ENCODE results near the gene PRRT3.
A peak's percentile ranks its signal among the peaks of the same experiment; 100 is the strongest.
"Not testable (repeated sequence)": the region's sequence is repeated elsewhere in the genome, so short reads cannot be mapped to it uniquely, and the experiment has no call there.

Gene PRRT3

GRCh38 chr3:9942934-9943690, 9.1 kb downstream of the PRRT3 start:
- Histone ChIP-seq H3K9ac (ENCODE audit: low read length) (no peak overlapping the region), H3K4me3 (ENCODE audit: low read length) (no peak overlapping the region), H3K4me1 (ENCODE audit: control insufficient read depth, insufficient read depth, low read length) (no peaks in the 10 kb centered on the region), H3K36me3 (ENCODE audit: control insufficient read depth, insufficient read depth, low read length) (peaks cover 7% of the 10 kb centered on the region), H3K27ac (ENCODE audit: low read depth, low read length) (no peak overlapping the region), H3K27me3 (ENCODE audit: control insufficient read depth, insufficient read depth, low read length) (no peaks in the 10 kb centered on the region)

GRCh38 chr3:9942164-9942563, 10.0 kb downstream of the PRRT3 start:
- Histone ChIP-seq H3K9ac (ENCODE audit: low read length) (no peak overlapping the region), H3K4me1 (ENCODE audit: control insufficient read depth, insufficient read depth, low read length) (no peaks in the 10 kb centered on the region), H3K36me3 (ENCODE audit: control insufficient read depth, insufficient read depth, low read length) (peaks cover 10% of the 10 kb centered on the region), H3K4me3 (ENCODE audit: low read length) (no peak overlapping the region), H3K27me3 (ENCODE audit: control insufficient read depth, insufficient read depth, low read length) (no peaks in the 10 kb centered on the region), H3K27ac (ENCODE audit: low read depth, low read length) (no peak overlapping the region)

- Histone ChIP-seq H3K36me3 (ENCODE audit: control insufficient read depth, insufficient read depth, low read length) (peaks cover 10% of the 10 kb centered on the region), H3K4me3 (ENCODE audit: low read length) (no peak overlapping the region), H3K27ac (ENCODE audit: low read depth, low read length) (no peak overlapping the region), H3K4me1 (ENCODE audit: control insufficient read depth, insufficient read depth, low read length) (no peaks in the 10 kb centered on the region), H3K9ac (ENCODE audit: low read length) (no peak overlapping the region), H3K27me3 (ENCODE audit: control insufficient read depth, insufficient read depth, low read length) (no peaks in the 10 kb centered on the region)
These were observed 11.5 kb downstream of the PRRT3 start for GRCh38 chr3:9940746-9941145.

GRCh38 chr3:9939906-9940305, 12.3 kb downstream of the PRRT3 start:
- not testable (repeated sequence) for H3K27me3 ChIP-seq (ENCODE audit: control insufficient read depth, insufficient read depth, low read length); H3K4me1 ChIP-seq (ENCODE audit: control insufficient read depth, insufficient read depth, low read length); H3K4me3 ChIP-seq (ENCODE audit: low read length); H3K27ac ChIP-seq (ENCODE audit: low read depth, low read length); H3K36me3 ChIP-seq (ENCODE audit: control insufficient read depth, insufficient read depth, low read length); H3K9ac ChIP-seq (ENCODE audit: low read length)

- peaks cover 13% of the 10 kb centered on the region for H3K4me1 ChIP-seq (ENCODE audit: control insufficient read depth, insufficient read depth, low read length)
- no peak overlapping the region for H3K9ac ChIP-seq (ENCODE audit: low read length)
These were observed 13.2 kb downstream of the PRRT3 start for GRCh38 chr3:9938966-9939365.

GRCh38 chr3:9937486-9938238, 14.5 kb downstream of the PRRT3 start:
- H3K4me1 ChIP-seq (ENCODE audit: control insufficient read depth, insufficient read depth, low read length) = peaks cover 16% of the 10 kb centered on the region
- H3K27me3 ChIP-seq (ENCODE audit: control insufficient read depth, insufficient read depth, low read length) = no peaks in the 10 kb centered on the region
- no peak overlapping the region for H3K4me3 ChIP-seq (ENCODE audit: low read length)
- H3K9ac ChIP-seq (ENCODE audit: low read length) = no peak overlapping the region
- H3K27ac ChIP-seq (ENCODE audit: low read depth, low read length) = no peak overlapping the region
- peaks cover 7% of the 10 kb centered on the region for H3K36me3 ChIP-seq (ENCODE audit: control insufficient read depth, insufficient read depth, low read length)

More at GRCh38 chr3:9938966-9939365, 13.2 kb downstream of the PRRT3 start:
- no peaks in the 10 kb centered on the region for H3K27me3 ChIP-seq (ENCODE audit: control insufficient read depth, insufficient read depth, low read length)
- peaks cover 10% of the 10 kb centered on the region for H3K36me3 ChIP-seq (ENCODE audit: control insufficient read depth, insufficient read depth, low read length)
- no peak overlapping the region for H3K4me3 ChIP-seq (ENCODE audit: low read length)
- no peak overlapping the region for H3K27ac ChIP-seq (ENCODE audit: low read depth, low read length)

GRCh38 chr3:9935966-9936510, 16.2 kb downstream of the PRRT3 start:
- H3K27me3 ChIP-seq (ENCODE audit: control insufficient read depth, insufficient read depth, low read length) = no peaks in the 10 kb centered on the region
- H3K27ac ChIP-seq (ENCODE audit: low read depth, low read length) = no peak overlapping the region
- H3K4me3 ChIP-seq (ENCODE audit: low read length) = no peak overlapping the region
- H3K4me1 ChIP-seq (ENCODE audit: control insufficient read depth, insufficient read depth, low read length) = peaks cover 16% of the 10 kb centered on the region
- H3K9ac ChIP-seq (ENCODE audit: low read length) = no peak overlapping the region
- H3K36me3 ChIP-seq (ENCODE audit: control insufficient read depth, insufficient read depth, low read length) = peaks cover 5% of the 10 kb centered on the region

- no peaks in the 10 kb centered on the region for H3K27me3 ChIP-seq (ENCODE audit: control insufficient read depth, insufficient read depth, low read length)
- H3K36me3 ChIP-seq (ENCODE audit: control insufficient read depth, insufficient read depth, low read length) = peaks cover 3% of the 10 kb centered on the region
- no peak overlapping the region for H3K9ac ChIP-seq (ENCODE audit: low read length)
- peaks cover 16% of the 10 kb centered on the region for H3K4me1 ChIP-seq (ENCODE audit: control insufficient read depth, insufficient read depth, low read length)
- H3K4me3 ChIP-seq (ENCODE audit: low read length) = peak overlapping the region; percentile 89
- no peak overlapping the region for H3K27ac ChIP-seq (ENCODE audit: low read depth, low read length)
These were observed 17.2 kb downstream of the PRRT3 start for GRCh38 chr3:9934993-9935392.

GRCh38 chr3:9934235-9934621, 18.0 kb downstream of the PRRT3 start:
- H3K36me3 ChIP-seq (ENCODE audit: control insufficient read depth, insufficient read depth, low read length) = peaks cover 3% of the 10 kb centered on the region
- H3K27ac ChIP-seq (ENCODE audit: low read depth, low read length) = peak overlapping the region; percentile 96
- H3K4me1 ChIP-seq (ENCODE audit: control insufficient read depth, insufficient read depth, low read length) = peaks cover 16% of the 10 kb centered on the region

GRCh38 chr3:9933561-9934234, 18.5 kb downstream of the PRRT3 start, which contains the start of gene CRELD1:
Gene CRELD1 (plus strand): TSS chr3:9933834. CDS start chr3:9934439, 605 bp downstream.
- peaks cover 16% of the 10 kb centered on the region for H3K4me1 ChIP-seq (ENCODE audit: control insufficient read depth, insufficient read depth, low read length)
- peak within 1 kb of the TSS; percentile 76 for H3K9ac ChIP-seq (ENCODE audit: low read length)
- peak within 1 kb of the TSS; percentile 89 for H3K4me3 ChIP-seq (ENCODE audit: low read length)
- peak within 1 kb of the TSS; percentile 96 for H3K27ac ChIP-seq (ENCODE audit: low read depth, low read length)
- H3K36me3 ChIP-seq (ENCODE audit: control insufficient read depth, insufficient read depth, low read length) = peaks cover 3% of the 10 kb centered on the region
- no peaks in the 10 kb centered on the region for H3K27me3 ChIP-seq (ENCODE audit: control insufficient read depth, insufficient read depth, low read length)

More at GRCh38 chr3:9934235-9934621, 18.0 kb downstream of the PRRT3 start:
- Histone ChIP-seq H3K27me3 (ENCODE audit: control insufficient read depth, insufficient read depth, low read length) (no peaks in the 10 kb centered on the region), H3K9ac (ENCODE audit: low read length) (peak overlapping the region; percentile 76), H3K4me3 (ENCODE audit: low read length) (peak overlapping the region; percentile 89)

GRCh38 chr3:9932843-9933560, 19.2 kb downstream of the PRRT3 start:
- Histone ChIP-seq H3K27me3 (ENCODE audit: control insufficient read depth, insufficient read depth, low read length) (no peaks in the 10 kb centered on the region), H3K9ac (ENCODE audit: low read length) (peak overlapping the region; percentile 75), H3K27ac (ENCODE audit: low read depth, low read length) (peak overlapping the region; percentile 96), H3K4me1 (ENCODE audit: control insufficient read depth, insufficient read depth, low read length) (peaks cover 16% of the 10 kb centered on the region), H3K4me3 (ENCODE audit: low read length) (peak overlapping the region; percentile 89), H3K36me3 (ENCODE audit: control insufficient read depth, insufficient read depth, low read length) (peaks cover 3% of the 10 kb centered on the region)

GRCh38 chr3:9932535-9932842, 19.7 kb downstream of the PRRT3 start:
- Histone ChIP-seq H3K27me3 (ENCODE audit: control insufficient read depth, insufficient read depth, low read length) (no peaks in the 10 kb centered on the region), H3K4me3 (ENCODE audit: low read length) (peak overlapping the region; percentile 89), H3K36me3 (ENCODE audit: control insufficient read depth, insufficient read depth, low read length) (no peaks in the 10 kb centered on the region), H3K4me1 (ENCODE audit: control insufficient read depth, insufficient read depth, low read length) (peaks cover 16% of the 10 kb centered on the region), H3K9ac (ENCODE audit: low read length) (peak overlapping the region; percentile 52), H3K27ac (ENCODE audit: low read depth, low read length) (peak overlapping the region; percentile 96)

Measured in rectal smooth muscle tissue (tissue), 1 donor.